ENCODE data around the gene CD82.

The CD82 gene

GRCh38 chr11:44565211-44565952 lies at the start of gene CD82:
TSS of gene CD82 (plus strand) at chr11:44565663. CDS start at chr11:44594663, 29,000 bp downstream.
- peak; percentile 98 for DNase-seq (ENCODE audit: low read depth)

GRCh38 chr11:44516688-44517507 lies 48.6 kb upstream of the CD82 start:
- no peak for DNase-seq (ENCODE audit: low read depth)

GRCh38 chr11:44517541-44517940 lies 47.9 kb upstream of the CD82 start:
- DNase-seq (ENCODE audit: low read depth): no peak

GRCh38 chr11:44518968-44519550 lies 46.4 kb upstream of the CD82 start:
- DNase-seq (ENCODE audit: low read depth): no peak

DNA sequence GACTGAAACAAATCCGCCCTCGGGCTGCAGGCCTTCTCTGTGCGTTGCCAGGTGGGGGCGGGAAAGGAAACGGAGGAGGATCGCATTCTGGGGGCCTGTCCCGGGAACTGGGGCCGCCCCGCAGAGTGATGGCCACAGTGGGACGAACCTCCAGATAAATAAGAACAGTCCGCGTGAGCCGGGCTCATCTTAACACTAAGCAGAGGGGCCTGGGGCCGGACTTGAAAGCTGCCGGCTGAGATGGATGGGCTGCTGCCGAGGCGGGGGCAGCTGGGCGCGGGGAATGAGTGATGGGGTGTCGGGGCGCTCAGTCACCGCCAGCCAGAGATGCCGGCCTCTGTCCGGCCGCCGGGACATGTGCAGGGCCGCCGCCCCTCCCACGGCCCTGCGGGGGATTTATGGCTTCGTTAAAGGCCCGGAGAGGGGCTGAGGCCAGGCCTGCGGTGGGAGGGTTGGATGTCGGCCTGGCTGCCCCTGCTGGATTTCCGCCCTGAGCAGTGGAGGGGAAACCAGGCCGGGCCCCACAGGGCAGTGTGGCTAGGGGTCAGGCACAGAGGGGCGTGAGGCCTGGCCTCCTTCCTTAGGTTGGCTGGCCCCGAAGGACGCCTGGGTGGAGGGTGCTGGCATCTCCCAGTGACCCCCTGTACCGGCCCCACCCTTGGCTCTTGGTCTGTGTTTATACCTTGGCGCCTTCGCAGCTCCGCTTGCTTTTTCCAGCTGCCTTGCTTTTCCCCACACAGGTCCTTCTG lies 45.3 kb upstream of the CD82 start:
- no peak for DNase-seq (ENCODE audit: low read depth)

DNA sequence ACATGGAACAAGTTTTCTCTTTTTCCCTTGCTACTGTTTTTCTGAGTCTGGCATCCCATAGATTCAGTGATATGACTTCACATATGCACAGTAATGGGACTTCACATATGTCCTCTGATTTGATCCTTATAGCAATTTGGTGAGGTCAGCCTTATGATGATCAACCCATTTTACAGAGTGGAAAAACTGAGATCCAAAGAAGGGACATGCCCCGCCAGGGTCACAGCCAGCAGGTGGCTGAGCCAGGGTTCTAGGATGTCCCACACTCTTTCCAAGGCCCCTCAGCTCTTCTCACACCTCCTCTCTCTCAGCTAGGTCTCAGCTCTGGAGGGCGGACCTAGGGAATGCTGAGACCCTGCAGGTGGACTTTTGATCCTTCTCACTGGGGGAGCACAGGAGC lies 44.3 kb upstream of the CD82 start:
- DNase-seq (ENCODE audit: low read depth): no peak

GRCh38 chr11:44522294-44522693 lies 43.2 kb upstream of the CD82 start:
- no peak for DNase-seq (ENCODE audit: low read depth)

- DNase-seq (ENCODE audit: low read depth): no peak
Measured at GRCh38 chr11:44524346-44524745, 41.1 kb upstream of the CD82 start.

GRCh38 chr11:44524751-44525201 lies 40.7 kb upstream of the CD82 start:
- no peak for DNase-seq (ENCODE audit: low read depth)

- no peak for DNase-seq (ENCODE audit: low read depth)
Measured at GRCh38 chr11:44525473-44526252, 39.8 kb upstream of the CD82 start.

GRCh38 chr11:44526438-44526837 lies 39.0 kb upstream of the CD82 start:
- DNase-seq (ENCODE audit: low read depth): no peak

DNA sequence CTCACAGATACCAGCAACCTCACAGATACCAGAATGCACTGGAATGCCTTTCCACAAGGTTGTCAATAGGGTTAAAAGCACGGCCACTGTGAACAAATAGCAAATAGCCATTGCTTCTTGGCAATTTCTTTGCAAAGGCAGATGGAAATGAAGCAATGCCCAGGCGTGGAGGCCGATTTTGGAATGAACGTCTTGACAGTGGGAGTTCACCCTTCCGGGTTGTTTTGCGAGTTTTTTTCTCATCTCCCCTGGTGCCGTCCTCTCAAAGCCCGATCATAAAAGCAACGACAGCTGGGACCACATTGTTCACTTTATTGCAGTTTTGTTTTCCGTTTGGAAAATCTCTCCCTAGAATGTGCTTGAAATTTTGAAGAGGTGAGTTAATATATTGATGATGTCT lies 38.0 kb upstream of the CD82 start:
- no peak for DNase-seq (ENCODE audit: low read depth)

DNA sequence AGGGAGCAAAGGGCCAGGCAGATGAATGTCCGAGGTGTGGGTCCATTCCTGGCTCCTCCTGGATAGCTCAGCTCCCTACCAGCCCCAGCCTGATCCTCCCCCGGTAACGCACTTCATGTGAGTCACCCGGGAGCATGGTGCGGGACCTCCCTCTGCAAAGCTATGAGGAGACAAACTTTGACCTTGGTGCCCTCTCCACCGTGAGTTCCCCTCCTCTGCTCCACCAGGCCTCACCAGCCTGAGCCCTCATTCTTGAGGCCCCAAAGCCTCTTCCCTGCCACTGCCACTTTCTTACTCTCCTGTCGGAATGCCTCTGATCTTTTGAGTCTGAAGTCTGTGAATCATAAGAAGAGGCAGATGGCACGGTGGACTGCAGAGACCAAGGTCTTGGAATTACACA lies 37.4 kb upstream of the CD82 start:
- no peak for DNase-seq (ENCODE audit: low read depth)

DNA sequence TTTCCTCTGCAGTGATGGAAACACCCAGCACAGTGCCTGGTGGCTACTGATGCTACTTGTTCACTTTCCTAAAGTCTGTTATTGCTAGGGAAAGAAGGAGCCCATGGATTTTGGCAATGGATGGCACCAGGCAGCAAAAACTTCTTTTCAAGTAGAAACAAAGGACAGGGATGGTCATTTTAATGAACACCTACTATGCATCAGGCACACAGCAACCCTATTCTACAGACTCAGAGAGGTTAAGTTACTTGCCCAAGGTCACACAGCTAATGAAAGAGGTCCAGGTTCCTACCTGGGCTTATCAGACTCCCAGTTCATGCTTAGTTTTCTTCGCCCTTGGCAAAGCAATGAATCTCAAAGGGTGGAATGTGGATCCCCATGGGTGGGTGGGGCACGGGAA lies 36.9 kb upstream of the CD82 start:
- no peak for DNase-seq (ENCODE audit: low read depth)

DNA sequence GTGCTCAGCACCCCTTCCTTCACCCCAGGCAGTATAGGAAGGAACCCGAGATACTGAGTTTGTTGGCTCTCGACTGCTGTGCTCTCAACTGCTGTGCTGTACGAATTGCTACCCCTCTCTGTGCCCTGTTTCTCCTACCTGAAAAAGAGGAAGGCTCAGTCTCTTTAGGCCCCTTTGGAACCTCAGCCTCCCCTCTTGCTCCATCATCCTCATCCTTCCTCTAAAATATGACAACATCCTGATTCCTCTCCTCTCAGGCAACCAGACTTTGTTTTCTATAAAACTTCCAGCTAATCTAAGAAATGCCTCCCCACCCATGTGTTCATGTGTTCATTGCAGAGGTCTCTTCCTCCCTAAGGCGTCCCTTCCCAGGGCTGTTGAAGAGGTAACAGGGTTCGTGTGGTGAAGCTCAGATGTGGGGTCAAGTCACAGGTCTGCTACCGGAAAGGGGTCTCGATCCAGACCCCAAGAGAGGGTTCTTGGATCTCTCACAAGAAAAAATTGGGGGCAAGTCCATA lies 35.5 kb upstream of the CD82 start:
- DNase-seq (ENCODE audit: low read depth): no peak

- DNase-seq (ENCODE audit: low read depth): no peak
Measured at GRCh38 chr11:44530413-44531115, 34.9 kb upstream of the CD82 start.

- DNase-seq (ENCODE audit: low read depth): no peak
Measured at GRCh38 chr11:44531116-44531504, 34.4 kb upstream of the CD82 start.

- DNase-seq (ENCODE audit: low read depth): no peak
Measured at GRCh38 chr11:44531636-44532035, 33.8 kb upstream of the CD82 start.

DNA sequence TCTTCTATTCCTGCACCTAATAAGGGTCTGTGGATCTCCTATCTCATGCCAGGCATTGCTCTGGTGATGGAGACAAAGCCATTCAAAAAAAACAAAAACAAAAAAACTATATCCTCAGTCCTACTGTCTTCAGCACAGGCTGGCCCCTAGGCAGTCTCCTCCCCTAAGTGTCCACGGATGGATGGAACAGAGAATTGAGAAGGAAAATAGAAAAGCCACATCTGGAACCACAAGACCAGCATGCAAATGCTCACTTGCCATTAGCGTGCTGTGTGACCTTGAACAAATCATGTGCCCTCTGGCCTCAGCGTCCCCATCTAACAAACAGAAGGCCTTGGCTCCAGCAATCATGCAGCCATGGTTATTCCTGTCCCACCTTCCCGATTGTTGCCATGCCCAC lies 32.7 kb upstream of the CD82 start:
- DNase-seq (ENCODE audit: low read depth): no peak

DNA sequence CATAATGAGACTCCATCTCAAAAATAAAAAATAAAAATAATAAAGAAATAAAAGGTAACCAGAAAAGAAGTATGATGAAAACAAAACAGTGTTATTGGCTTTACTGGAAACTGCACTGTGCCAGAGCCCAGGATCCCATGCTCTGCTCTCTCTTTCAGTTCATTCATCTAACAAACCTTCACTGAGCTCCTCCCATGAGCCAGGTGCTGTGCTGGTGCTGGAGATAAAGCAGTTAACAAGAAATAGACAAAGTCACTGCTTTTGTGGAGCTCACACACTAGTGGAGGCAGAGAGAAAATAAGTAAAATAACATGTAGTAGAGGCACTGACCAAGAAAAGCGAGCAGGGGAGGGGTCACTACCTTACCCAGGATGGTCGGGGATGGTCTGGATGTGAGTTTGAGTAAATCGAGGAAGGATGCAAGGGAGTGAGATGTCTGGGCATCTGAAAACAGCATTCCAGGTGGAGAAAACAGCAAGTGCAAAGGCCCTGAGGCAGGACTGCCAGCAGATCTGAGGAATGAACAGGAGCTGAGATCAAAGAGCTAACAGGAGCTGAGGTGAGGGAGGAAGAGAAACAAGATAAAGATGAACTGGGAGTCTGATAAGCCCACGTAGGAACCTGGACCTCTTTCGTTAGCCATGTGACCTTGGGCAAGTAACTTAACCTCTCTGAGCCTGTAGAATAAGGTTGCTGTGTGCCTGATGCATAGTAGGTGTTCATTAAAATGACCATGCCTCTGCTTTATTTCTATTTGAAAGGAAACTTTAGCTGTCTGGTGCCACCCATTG lies 31.3 kb upstream of the CD82 start:
- DNase-seq (ENCODE audit: low read depth): no peak

Data from stimulated activated CD8-positive, alpha-beta memory T cell treated with anti-CD3 and anti-CD28 coated beads, Interleukin-4, amount 100 ng/mL, for 24 hours (primary cell).